DMS79 treated with DMSO at 0.1 percent for 48 hours (cell line): ENCODE results near the gene FN3KRP.
A peak's percentile ranks its signal among the peaks of the same experiment; 100 is the strongest.

Experiments used
- DNase-seq: peaks from one replicate; lab custom pipeline; 2025; lab: John Stamatoyannopoulos, UW

The FN3KRP gene

GRCh38 chr17:82687871-82688270, 28.6 kb upstream of the FN3KRP start:
- DNase-seq: no peak

DNA sequence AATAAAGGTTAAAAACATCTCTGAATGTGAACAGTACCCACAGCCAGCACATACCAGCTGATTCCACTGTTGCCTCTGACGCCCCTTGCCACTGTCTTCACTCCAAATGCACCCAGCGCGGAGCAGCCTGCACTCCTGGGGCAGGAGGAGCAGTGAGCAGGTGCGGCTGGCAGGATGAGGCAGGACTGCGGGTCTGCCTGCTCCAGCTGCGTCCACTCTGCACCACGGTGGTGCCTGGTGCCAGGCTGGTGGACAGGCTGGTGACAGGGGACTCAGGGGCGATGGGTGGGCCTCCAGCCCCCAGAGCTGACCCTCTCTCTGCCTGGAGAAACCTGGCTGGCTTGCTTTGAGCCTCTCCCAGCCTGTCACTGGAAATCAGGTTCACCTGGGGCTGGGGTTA, 27.4 kb upstream of the FN3KRP start:
- DNase-seq: peak; percentile 14

DNA sequence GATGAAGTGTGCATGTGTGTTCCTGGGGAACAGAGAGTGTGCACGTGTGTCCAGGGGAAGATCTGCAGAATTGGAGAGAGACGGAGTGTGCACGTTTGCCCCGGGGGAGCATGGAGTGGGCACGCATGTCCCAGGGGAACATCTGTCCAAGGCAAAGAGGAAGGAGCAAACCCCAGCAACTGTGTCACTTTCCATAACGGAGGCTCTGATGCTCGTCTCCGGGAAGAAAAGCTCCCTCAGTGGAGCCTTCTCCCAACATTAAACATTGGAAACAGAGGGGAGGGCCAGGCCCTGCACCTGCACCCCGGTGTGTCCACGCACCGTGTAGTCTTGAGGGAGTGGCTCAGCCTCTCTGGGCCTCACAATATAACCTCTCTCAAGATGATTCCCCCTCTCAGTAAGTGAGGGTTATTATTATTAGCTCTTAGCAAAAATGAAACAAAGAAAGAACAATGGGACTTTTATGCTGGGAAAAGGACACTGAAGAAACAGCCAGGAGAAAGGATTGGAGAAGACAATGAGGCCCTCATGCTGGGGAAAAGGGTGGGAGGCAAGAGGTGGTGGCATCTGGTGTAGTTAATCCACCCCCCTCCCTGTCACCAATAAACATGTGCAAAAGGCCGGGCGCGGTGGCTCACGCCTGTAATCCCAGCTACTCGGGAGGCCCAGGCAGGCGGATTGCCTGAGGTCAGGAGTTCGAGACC, 25.6 kb upstream of the FN3KRP start:
- DNase-seq: no peak

GRCh38 chr17:82691714-82692113, 24.8 kb upstream of the FN3KRP start:
- DNase-seq: no peak

DNA sequence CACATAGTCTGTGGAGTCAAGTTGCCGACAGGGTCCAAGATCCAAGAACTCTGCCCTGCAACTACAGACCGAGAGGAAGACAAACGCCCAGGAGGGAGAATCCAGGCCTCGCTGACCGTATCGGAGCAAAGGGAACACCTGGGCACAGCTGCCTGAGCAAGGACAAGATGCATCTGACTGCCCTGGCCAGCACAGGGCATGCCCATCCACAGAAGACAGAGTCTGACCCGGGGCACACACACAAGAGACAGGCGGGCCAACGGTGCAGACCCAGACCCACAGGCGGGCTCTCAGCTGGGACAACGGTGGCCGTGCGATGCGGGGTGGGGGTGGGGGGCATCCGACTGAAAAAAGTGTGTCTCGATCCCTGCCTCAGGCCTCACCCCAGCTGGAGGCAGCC, 24.2 kb upstream of the FN3KRP start:
- no peak for DNase-seq

DNA sequence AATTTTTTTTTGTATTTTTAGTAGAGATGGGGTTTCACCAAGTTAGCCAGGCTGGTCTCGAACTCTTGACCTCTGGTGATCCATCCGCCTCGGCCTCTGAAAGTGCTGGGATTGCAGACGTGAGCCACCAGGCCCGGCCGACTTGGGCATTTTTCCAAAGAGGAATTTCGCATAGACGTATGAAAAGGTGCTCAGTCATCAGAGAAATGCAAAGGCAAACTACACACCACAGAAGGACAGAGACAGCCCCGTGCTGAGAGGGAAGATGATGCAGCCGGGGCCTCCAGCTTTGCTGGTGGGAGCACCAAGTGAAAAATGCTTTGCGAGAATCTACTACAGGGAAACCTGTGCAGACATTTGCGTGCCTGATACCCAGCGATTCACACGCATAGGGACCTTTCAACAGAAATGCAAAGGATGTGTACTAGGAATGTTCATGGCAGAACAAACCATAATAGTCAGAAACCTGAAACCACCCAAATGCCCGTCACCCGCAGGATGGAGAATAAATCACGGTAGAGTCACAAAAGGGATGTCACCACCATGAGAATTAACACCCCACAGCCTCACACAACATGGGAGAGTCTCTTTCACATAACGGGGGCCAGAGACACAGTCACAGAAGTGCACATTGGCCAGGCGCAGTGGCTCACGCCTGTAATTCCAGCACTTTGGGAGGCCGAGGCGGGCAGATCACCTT, 23.2 kb upstream of the FN3KRP start:
- DNase-seq: no peak

DNA sequence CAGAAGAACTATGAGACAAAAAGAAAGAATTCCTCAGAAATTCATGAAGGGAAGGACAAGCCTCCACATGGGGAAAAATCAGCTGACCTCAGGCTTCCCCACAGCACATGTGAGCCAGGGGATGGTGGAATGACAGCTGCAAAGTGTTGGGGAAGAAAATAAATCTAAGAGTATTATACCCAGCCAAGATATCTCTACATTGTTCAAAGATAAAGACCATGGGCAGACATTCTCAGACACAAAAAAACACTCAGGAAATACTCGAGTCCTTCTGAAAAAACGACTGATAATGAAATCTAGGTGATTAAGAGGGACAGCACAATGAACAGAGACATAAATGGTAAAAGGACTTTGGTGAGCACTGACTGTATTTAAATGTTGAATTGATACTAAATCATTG, 21.9 kb upstream of the FN3KRP start:
- DNase-seq: no peak

DNA sequence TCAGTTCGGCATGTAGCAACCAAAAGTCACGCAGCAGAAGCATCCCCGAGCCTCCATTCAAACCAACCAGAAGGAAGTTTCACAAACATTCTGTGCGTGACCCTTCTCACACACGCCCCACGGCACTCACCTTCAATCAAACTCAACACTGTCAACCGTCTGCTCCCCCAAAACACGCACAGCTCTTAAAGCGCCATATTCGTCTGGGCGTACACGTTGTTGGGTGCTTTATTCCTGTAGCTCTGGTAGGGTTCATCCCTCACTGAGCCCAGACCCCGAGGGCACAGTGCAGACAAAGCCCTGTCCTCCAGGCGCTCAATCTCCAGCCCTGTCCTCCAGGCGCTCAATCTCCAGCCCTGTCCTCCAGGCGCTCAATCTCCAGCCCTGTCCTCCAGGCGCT, 20.2 kb upstream of the FN3KRP start:
- no peak for DNase-seq

GRCh38 chr17:82696916-82697807, 19.3 kb upstream of the FN3KRP start:
- no peak for DNase-seq

DNA sequence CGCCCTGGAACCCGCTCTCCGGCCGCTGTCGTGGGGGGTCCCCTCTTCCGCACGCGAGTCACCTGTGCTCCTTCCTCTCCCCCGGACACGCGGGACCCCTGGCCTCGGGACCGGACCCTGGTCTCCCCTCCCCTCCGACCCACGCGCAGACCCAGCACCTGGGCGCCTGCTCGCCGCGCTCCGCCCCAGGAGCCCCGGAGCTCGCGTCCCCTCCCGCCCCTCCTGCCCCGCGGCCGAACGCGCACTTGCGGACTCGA, 18.8 kb upstream of the FN3KRP start:
- no peak for DNase-seq

- peak; percentile 79 for DNase-seq
Observed at GRCh38 chr17:82698065-82698973, 18.2 kb upstream of the FN3KRP start, which contains the start of gene RAB40B. Gene RAB40B (minus strand): TSS chr17:82698698. CDS start chr17:82698596, 102 bp downstream.

- no peak for DNase-seq
Observed at GRCh38 chr17:82698974-82699442, 17.5 kb upstream of the FN3KRP start.

DNA sequence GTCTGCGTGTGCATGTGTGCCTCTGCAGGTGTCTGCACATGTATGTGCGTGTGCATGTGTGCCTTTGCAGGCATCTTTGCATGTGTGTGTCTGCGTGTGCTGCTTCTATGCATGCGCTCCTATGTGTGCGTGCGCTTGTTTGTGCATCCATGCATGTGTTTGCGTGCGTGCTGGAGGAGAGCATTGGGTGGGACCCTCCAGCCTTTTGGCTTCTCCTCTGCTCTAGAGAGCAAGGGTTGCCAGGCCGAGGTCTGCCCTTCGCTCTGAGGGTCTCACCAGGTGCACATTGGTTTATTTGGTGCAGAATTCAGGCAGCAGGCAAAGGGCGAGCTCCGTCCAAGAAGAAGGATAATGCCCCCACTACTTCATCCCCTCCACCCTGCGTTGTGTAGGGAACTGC, 17.0 kb upstream of the FN3KRP start:
- DNase-seq: no peak

- no peak for DNase-seq
Observed at GRCh38 chr17:82702231-82702927, 14.1 kb upstream of the FN3KRP start.

GRCh38 chr17:82703036-82703745, 13.3 kb upstream of the FN3KRP start:
- DNase-seq: no peak

GRCh38 chr17:82703935-82704865, 12.3 kb upstream of the FN3KRP start:
- DNase-seq: no peak

DNA sequence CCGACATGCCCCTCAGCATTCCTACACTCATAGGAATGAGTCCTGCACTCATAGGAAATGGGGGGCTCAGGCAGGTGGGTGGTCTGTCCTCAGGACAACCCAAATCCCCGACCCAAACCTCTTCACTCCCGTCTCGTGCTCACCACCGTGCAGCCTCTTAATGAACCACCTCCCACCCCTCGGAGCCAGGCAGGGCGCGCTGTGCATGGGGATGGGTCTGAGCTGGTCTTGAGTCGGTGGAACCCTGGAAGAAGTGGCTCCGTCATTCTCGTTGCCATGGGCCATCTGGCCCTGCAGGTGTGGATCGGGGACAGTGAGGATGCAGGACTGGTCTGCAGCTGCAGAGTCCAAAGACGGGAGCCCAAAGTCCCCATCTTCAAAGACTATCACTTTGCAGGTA, 11.6 kb upstream of the FN3KRP start:
- DNase-seq: no peak

DNA sequence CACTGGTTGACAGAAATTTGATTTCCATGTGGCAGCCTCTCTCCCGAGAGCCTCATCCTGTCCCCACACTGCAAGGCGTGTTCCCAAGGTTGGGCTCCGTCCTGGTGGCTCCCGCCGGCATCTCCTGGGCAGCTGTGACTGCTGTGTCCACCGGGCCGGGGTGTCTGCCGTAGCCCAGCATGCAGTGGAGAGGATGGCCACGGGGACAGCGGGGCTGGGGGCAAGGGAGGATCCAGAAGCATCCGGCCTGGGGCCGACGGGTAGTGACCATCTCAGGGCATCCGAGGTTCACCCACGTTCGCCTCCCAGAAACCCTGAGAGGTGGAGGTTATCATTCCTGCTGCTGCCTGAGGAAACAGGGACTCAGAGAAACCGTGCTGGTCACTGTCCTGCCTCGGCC, 10.8 kb upstream of the FN3KRP start:
- DNase-seq: no peak

DNA sequence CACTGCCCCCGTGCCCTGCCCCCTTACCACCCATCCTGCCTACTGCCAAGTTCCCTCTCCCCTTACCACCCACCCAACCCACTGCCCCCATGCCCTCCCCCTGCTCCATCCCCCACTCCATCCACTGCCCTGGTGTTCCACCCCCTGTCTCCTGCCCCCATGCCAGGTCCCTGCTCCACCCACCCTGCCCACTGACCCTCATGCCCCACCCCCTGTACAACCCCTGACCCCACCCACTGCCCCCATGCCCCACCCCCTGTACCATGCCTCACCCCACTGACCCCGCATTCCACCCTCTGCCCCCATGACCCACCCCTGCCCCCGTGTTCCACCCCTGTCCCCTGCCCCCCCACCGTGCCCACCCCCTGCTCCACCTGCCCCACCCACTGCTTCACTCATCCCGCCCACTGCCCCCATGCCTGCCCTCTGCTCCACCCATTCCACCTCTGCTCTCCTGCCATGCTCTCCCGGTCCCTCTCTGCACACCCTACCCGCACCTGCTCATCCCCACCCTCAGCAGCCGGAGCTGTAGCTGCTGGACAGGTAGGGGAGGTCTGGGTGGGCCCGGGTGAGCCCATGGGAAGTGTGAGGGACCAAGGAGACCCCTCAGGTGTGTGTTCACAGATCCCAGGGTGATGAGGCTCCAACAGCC, 7.4 kb upstream of the FN3KRP start:
- DNase-seq: no peak
